Tibial nerve (tissue), 4 donors: Measurements from ENCODE around the gene MED13L. TPM values are rescaled to one million over a fixed set of nuclear protein-coding genes. Genes with fewer than 3 reads are reported as not detected.

Experiments
- DNase-seq, 2 donors: peaks; one replicate each; pipeline ENCODE4 v3.0.0-alpha.2; 2019; ENCODE audit warnings: low spot score in 2 of 2
- H3K27ac ChIP-seq, 4 donors: fragments of 200-600 bp; sonication (generic) in 3 of 4; one replicate each; pipeline ENCODE4 v1.5.1; 2017 to 2019; ENCODE audit warnings: mild to moderate bottlenecking in 1 of 4
- H3K27me3 ChIP-seq, 2 donors: fragments of 200-600 bp; sonication (generic) in 1 of 2; one replicate each; pipeline versions ENCODE4 v1.5.1 to v1.6.0; 2017 to 2019
- H3K36me3 ChIP-seq, 3 donors: fragments of 200-600 bp; sonication (generic); one replicate each; pipeline ENCODE4 v1.5.1; 2018 to 2019
- H3K4me1 ChIP-seq, 4 donors: fragments of 200-600 bp; sonication (generic) in 3 of 4; one replicate each; pipeline ENCODE4 v1.5.1; 2017 to 2019
- H3K4me3 ChIP-seq, 4 donors: fragments of 200-600 bp; sonication (generic) in 3 of 4; one replicate each; pipeline ENCODE4 v1.5.1; 2017 to 2019; ENCODE audit warnings: mild to moderate bottlenecking in 1 of 4, moderate library complexity in 1 of 4
- H3K9me3 ChIP-seq, 4 donors: fragments of 200-600 bp; sonication (generic) in 3 of 4; one replicate each; pipeline ENCODE4 v1.5.1; 2017 to 2019
- CTCF ChIP-seq, 5 experiments: fragments of 200-600 bp in 3 of 5; fragments of 450-650 bp in 2 of 5; sonication (generic) in 3 of 5; IDR thresholded peaks; one replicate each; pipeline ENCODE4 v1.5.1; 2016 to 2019; ENCODE audit warnings: antibody characterized with exemption in 5 of 5, mild to moderate bottlenecking in 3 of 5, moderate library complexity in 2 of 5
- EP300 ChIP-seq, 2 donors: sonication (generic); formaldehyde crosslinking; IDR thresholded peaks; one replicate each; pipeline ENCODE4 v1.6.1; 2017; ENCODE audit warnings: antibody characterized with exemption in 2 of 2, mild to moderate bottlenecking in 1 of 2
- POLR2A ChIP-seq, 2 donors: fragments of 450-650 bp; IDR thresholded peaks; one replicate each; pipeline ENCODE4 v1.6.1; 2017; ENCODE audit warnings: antibody characterized with exemption in 2 of 2, mild to moderate bottlenecking in 2 of 2, moderate library complexity in 2 of 2
- WGBS, 2 donors: methylation state at CpG; one replicate each; pipeline ENCODE4 v1.1.5; 2018; 5-methylcytosine and 5-hydroxymethylcytosine counted together
- total RNA-seq, 4 donors: library from RNA; depleted of rRNA; stranded (reverse); fragments of >200 nt; gene quantifications; one replicate each; pipeline ENCODE4 v1.1.0, GENCODE V29; 2016

Gene MED13L
- total RNA-seq, 4 donors from 2014 or later, result 138 to 234 (median 218) TPM

DNA sequence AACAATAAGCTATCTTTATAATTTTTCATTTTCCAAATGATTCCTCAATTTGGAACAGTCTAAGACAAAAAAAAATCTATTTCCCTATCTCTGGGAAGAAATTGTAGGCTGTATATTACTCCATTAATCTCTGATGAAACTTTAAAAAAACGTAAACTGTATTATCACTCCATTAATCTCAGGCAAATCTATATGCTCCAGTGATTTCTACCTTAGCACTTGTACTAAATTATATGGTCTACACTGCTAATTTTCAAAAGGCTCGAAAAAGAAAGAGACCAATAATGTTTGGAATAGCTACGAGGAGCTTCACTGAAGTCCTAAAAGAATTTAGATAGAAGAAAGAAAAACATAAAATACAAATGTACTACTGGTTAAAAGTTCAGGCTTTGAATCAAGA, 19.7 kb downstream of the MED13L start:
- no peak for DNase-seq
- H3K4me3 ChIP-seq, result no peak overlapping the region
- H3K9me3 ChIP-seq, result no peaks in the 10 kb centered on the region
- H3K4me1 ChIP-seq, result peaks cover 0 to 83% (median 32%) of the 10 kb centered on the region in 4 donors
- H3K27ac ChIP-seq, result peak overlapping the region in 1 of 4 donors; percentile 3
- no peak for TF ChIP-seq POLR2A (IDR thresholded peaks at IDR 0.05)
- TF ChIP-seq CTCF (IDR thresholded peaks at IDR 0.05), result no peak
- TF ChIP-seq EP300 (IDR thresholded peaks at IDR 0.05), result no peak
- no peaks in the 10 kb centered on the region for H3K36me3 ChIP-seq
- WGBS, 2 donors, result 47 to 62% methylated on average over 3 of the region's 3 CpGs
- no peaks in the 10 kb centered on the region for H3K27me3 ChIP-seq

GRCh38 chr12:116257215-116257614, 20.3 kb downstream of the MED13L start:
- Histone ChIP-seq H3K9me3 (peaks cover 0 to 3% (median under 1%) of the 10 kb centered on the region in 4 donors), H3K27me3 (no peaks in the 10 kb centered on the region), H3K4me3 (no peak overlapping the region), H3K27ac (peak overlapping the region in 1 of 4 donors; percentile 31), H3K4me1 (peaks cover 0 to 77% (median 32%) of the 10 kb centered on the region in 4 donors), H3K36me3 (no peaks in the 10 kb centered on the region)
- 30 to 35% methylated on average over 3 of the region's 3 CpGs for WGBS, 2 donors
- DNase-seq, result no peak
- TF ChIP-seq POLR2A (IDR thresholded peaks at IDR 0.05) (no peak), CTCF (IDR thresholded peaks at IDR 0.05) (no peak), EP300 (IDR thresholded peaks at IDR 0.05) (no peak)

GRCh38 chr12:116249938-116250337, 27.6 kb downstream of the MED13L start:
- 94 to 98% methylated on average over 2 of the region's 2 CpGs for WGBS, 2 donors
- Histone ChIP-seq H3K27ac (no peak overlapping the region), H3K4me1 (peaks cover 0 to 46% (median 25%) of the 10 kb centered on the region in 4 donors), H3K36me3 (no peaks in the 10 kb centered on the region), H3K4me3 (no peak overlapping the region), H3K9me3 (peaks cover 0 to 20% (median 6%) of the 10 kb centered on the region in 4 donors), H3K27me3 (no peaks in the 10 kb centered on the region)
- no peak for DNase-seq
- TF ChIP-seq CTCF (IDR thresholded peaks at IDR 0.05) (no peak), POLR2A (IDR thresholded peaks at IDR 0.05) (no peak), EP300 (IDR thresholded peaks at IDR 0.05) (no peak)

- H3K27me3 ChIP-seq, result no peaks in the 10 kb centered on the region
- no peak for TF ChIP-seq CTCF (IDR thresholded peaks at IDR 0.05)
- TF ChIP-seq EP300 (IDR thresholded peaks at IDR 0.05), result no peak
- no peak for TF ChIP-seq POLR2A (IDR thresholded peaks at IDR 0.05)
- H3K27ac ChIP-seq, result no peak overlapping the region
- peaks cover 0 to 20% (median 6%) of the 10 kb centered on the region in 4 donors for H3K9me3 ChIP-seq
- DNase-seq, result no peak
- H3K36me3 ChIP-seq, result no peaks in the 10 kb centered on the region
- no peak overlapping the region for H3K4me3 ChIP-seq
- peaks cover 0 to 51% (median 33%) of the 10 kb centered on the region in 4 donors for H3K4me1 ChIP-seq
Observed at GRCh38 chr12:116248930-116249329, 28.6 kb downstream of the MED13L start.

DNA sequence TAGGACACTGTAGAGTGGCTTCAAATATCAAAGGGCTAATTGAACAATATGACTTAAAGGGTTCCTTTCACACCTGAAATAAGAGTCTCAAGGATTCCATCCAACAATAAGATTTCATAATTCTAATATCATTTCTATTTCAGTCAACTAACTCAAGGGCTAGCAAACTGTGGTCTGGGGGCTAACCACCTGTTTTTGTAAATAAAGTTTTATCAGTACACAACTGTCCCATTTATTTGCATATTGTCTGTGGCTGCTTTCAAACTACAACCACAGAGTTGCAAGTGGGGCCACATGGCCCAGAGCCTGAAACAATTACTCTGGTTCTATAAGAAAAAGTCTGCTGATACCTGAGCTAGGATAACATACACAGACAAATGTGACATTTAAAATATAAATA, 29.1 kb downstream of the MED13L start:
- Histone ChIP-seq H3K4me1 (peaks cover 0 to 53% (median 38%) of the 10 kb centered on the region in 4 donors), H3K4me3 (no peak overlapping the region), H3K36me3 (no peaks in the 10 kb centered on the region), H3K9me3 (peaks cover 0 to 20% (median 6%) of the 10 kb centered on the region in 4 donors), H3K27ac (no peak overlapping the region), H3K27me3 (no peaks in the 10 kb centered on the region)
- TF ChIP-seq EP300 (IDR thresholded peaks at IDR 0.05) (no peak), CTCF (IDR thresholded peaks at IDR 0.05) (no peak), POLR2A (IDR thresholded peaks at IDR 0.05) (no peak)
- DNase-seq, result no peak
